HG03442 (cell line): Measurements from ENCODE around the gene DLEC1.

Experiments
- ATAC-seq: cut with Tn5 transposase; IDR thresholded peaks from one replicate; pipeline ENCODE4 v1.9.1; 2021; ENCODE audit warnings: mild to moderate bottlenecking, moderate library complexity; ENCODE audit not compliant: unreplicated experiment

DLEC1 gene

GRCh38 chr3:38002291-38002876, 36.6 kb upstream of the DLEC1 start:
- ATAC-seq = no peak

- no peak for ATAC-seq
These were observed 36.1 kb upstream of the DLEC1 start for GRCh38 chr3:38002940-38003339.

GRCh38 chr3:38003371-38003816, 35.6 kb upstream of the DLEC1 start:
- peak; percentile 29 for ATAC-seq

GRCh38 chr3:38003817-38004414, 35.1 kb upstream of the DLEC1 start:
- no peak for ATAC-seq

GRCh38 chr3:38004415-38005075, 34.5 kb upstream of the DLEC1 start:
- ATAC-seq = peak; percentile 58

DNA sequence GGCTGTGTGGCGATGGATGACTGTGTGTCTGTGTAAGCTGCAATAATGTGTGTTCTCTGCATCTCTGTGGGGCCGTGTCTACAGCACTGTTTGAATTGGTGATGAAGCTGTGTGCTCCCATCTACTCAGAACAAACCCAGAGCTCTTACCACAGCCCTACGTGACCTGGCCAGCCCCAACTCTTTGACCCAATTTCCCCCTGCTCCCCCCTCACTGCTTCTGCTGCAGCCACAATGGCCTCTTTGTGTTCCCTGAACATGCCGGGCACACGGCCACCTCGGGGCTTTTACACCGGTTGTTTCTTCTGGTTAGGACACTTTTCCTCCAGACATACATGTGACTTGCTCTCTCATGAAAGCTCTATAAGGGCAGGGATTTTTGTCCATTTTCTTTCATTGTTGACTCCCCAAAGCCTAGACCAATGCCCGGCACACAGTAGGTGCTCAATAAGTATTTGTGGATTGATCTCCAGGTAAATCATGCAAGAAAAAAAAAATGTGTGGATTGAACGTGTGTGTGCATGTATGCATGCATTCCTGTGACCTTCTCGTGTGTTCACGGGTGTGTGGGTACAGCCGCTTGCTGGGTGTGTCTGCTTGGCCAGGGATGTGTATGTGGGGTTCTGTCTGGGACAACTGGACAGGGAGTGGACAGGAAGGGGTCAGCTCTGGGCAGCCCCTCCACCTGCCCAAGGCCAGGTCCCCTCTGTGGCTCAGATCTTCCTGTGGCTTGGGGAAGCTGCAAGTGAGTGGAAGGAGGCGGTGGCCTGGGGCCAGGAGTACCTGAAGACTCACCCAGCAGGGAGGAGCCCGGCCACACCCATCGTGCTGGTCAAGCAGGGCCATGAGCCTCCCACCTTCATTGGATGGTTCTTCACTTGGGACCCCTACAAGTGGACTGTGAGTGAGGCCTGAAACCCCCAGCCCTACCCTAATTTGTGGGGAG, 33.7 kb upstream of the DLEC1 start:
- ATAC-seq = no peak

GRCh38 chr3:38006031-38006430, 33.0 kb upstream of the DLEC1 start:
- no peak for ATAC-seq

DNA sequence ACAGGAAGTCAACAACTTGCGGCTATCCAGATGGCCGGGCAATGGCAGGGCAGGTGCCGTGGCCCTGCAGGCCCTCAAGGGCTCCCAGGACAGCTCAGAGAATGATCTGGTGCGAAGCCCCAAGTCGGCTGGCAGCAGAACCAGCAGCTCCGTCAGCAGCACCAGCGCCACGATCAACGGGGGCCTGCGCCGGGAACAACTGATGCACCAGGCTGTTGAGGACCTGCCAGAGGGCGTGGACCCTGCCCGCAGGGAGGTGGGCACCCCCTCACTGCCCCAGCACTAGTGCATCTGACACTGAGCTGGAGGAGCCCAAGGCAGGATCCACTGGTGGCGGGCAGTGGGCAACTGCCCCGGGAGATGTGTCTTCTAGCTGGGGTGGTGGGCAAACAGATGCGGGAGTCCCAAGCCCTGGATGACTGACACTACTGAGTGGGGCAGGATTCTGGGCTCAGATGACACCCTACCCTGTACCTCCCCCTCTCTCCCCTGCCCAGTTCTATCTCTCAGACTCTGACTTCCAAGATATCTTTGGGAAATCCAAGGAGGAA, 32.5 kb upstream of the DLEC1 start:
- no peak for ATAC-seq

GRCh38 chr3:38007754-38008090, 31.3 kb upstream of the DLEC1 start:
- no peak for ATAC-seq

- ATAC-seq = no peak
These were observed 30.8 kb upstream of the DLEC1 start for GRCh38 chr3:38008191-38008701.

DNA sequence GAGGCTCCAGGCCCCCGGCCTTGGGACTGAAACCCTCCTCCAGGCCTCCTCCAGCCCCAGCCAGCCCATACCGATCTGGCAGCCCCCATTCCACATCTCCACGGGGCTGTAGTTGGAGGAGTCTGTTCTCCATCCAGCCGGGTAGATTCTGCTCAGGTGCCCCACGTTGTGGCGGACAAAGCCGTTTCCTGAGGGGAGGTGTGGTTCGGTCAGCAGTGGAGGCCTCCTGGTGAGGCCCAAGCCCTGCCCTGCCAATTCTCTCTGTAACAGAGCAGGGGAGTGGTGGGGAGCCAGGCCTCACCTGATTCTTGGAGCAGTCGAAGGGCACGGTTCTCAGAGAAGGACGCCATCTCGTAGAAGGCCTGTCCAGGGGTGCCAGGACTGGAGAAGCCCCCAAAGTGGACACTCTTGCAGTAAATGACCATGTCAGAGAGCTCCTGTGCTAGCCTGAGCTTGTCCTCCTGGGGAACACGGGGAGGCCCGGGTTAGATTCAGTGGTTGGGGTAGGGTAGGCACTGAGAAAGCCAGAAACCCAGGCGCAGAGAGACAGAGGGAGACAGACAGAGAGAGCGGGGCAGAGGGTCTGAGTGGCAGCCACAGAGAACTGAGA, 29.9 kb upstream of the DLEC1 start:
- ATAC-seq = no peak

DNA sequence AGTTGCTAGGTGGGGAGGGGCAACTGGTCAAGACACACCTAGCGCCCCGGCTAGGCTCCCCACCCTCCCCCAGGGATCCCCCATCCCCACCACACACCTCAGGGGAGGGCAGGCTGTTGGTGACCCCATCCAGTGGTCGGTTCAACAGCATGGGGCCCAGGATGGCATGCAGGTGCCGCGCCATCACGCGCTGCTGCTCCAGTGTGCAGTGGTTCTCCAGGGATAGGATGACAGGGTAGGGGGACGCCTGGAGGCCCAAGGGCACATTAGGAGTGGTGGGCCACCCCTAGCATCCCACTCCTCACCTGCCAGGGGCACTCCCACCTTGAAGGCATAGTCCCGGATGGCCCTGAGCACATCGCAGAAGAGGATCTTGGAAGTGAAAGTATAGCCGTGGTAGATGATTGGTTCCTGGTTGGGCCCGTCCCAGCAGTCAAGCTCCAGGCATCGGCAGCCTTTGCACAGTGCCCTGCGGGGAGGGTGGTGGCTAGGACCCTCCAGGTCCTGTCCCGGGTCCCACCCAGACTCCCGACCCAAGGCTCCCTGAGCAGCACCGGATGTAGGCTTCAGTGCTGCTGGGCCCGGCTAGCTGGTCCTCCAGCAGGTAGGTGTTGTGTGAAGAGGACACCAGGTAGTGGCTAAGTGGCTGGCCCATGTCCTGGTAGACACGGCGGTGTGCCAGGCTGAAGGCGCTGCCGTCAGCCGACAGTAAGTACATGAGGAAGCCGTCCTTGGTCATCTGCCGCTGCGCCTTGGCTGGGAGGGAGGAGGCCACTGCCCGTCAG, 29.0 kb upstream of the DLEC1 start:
- ATAC-seq = no peak

GRCh38 chr3:38011111-38011510, 27.9 kb upstream of the DLEC1 start:
- ATAC-seq = no peak

GRCh38 chr3:38015485-38015884, 23.5 kb upstream of the DLEC1 start:
- no peak for ATAC-seq

GRCh38 chr3:38015984-38016383, 23.0 kb upstream of the DLEC1 start:
- ATAC-seq = no peak

- ATAC-seq = no peak
These were observed 22.6 kb upstream of the DLEC1 start for GRCh38 chr3:38016410-38016809.

DNA sequence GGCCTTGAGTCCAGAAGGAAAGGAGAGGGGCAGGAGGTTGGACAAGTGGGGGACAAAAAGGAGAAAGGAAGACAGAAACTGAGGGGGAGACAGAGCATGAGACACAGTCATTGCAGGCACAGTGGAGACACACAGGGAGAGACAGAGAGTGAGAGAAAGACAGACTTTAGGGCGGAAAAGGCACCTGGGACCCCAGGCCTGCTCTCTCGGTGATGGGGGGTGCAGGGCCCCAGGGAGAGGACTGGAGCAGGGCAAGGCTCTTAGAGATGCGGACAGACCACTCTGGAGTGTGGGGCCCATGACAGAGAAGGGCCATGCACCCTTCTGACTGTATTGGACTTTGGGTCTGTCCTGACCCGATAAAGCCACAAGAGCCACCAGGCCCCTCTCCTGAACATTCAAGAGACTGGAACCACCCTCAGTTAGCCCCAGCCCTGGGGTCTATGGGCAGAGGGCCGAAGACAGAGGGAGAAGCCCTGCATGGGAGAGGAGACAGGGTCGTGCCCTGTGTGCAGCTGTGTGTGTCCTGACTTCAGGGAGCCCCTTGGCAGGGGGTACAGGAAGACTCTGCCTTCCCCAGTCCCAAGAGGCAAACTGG, 22.1 kb upstream of the DLEC1 start:
- no peak for ATAC-seq

DNA sequence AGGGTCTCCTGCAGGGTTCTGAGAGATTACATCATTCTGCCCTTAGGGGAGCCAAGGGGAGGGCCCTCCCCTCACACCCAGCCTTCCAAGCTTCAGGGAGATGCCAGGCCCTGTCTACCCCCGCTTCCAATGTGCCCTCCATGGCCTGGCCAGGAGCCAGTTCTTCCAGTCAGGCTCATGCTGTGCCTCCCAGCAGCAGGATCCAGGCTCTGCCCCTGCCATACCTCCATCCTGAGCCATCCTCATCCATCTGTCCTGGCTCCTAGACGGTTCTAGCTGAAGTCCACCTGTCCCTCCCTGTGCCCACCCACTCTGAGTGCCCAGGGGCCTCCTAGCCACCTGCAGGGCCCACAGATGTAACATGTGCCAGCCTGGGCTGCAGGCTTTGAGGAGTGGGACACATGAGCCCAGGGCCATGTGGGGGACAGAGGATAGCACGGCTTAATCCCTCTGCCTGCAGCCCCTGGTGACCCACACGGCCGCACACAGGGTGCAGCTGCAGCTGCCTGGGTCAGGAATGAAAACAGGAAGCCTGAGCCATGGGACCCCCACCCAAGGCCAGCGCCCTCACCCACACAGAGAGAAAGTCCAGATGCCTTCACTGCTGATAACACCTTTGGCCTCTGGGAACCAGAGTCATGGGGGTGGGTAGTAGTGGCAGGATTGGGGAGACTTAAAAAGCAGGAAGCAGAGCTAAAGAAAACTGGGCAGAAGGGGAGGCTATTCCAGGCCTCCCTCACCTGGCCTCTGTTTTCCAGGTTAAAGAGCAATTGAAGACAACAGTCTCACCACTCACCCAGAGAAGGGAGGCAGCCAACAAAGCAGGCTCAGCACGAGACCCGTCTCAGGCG, 21.3 kb upstream of the DLEC1 start:
- no peak for ATAC-seq
